SU-DHL-6 (cell line): ENCODE measurements around the gene RGS7.

Experiments
- H2AFZ ChIP-seq: fragments of 200-600 bp; sonication (generic); 2 replicates; pipeline ENCODE4 v1.6.1; 2014; ENCODE audit warnings: low read depth, mild to moderate bottlenecking, moderate library complexity, mixed read lengths, antibody characterized with exemption, low read length; ENCODE audit not compliant: severe bottlenecking
- H3F3A ChIP-seq: fragments of 200-600 bp; shearing (Covaris generic); 2 replicates; pipeline ENCODE4 v1.6.0; 2016; ENCODE audit warnings: antibody characterized with exemption, mild to moderate bottlenecking; ENCODE audit not compliant: insufficient read depth
- H3K27ac ChIP-seq: fragments of 200-600 bp; sonication (generic); 2 replicates; pipeline ENCODE4 v1.5.1; 2016; ENCODE audit warnings: low read depth, mild to moderate bottlenecking, low read length, moderate library complexity, mixed read lengths
- H3K27me3 ChIP-seq: fragments of 200-600 bp; sonication (generic), shearing (Covaris generic); 2 replicates; pipeline ENCODE4 v1.6.0; 2014; ENCODE audit warnings: mild to moderate bottlenecking, low read length
- H3K36me3 ChIP-seq: fragments of 200-600 bp; sonication (generic); 2 replicates; pipeline ENCODE4 v1.6.1; 2014; ENCODE audit warnings: mild to moderate bottlenecking, low read length, mixed read lengths
- H3K4me2 ChIP-seq: fragments of 300-600, 200-600 bp; shearing (Covaris generic), sonication (generic); 2 replicates; pipeline ENCODE4 v1.6.0; 2014; ENCODE audit warnings: low read length, low read depth, mild to moderate bottlenecking; ENCODE audit not compliant: poor library complexity, severe bottlenecking
- H3K4me3 ChIP-seq: fragments of 200-600 bp; sonication (generic); 2 replicates; pipeline ENCODE4 v1.5.1; 2014; ENCODE audit warnings: antibody characterized with exemption, low read length, mild to moderate bottlenecking, mixed read lengths; ENCODE audit not compliant: insufficient read depth, poor library complexity, severe bottlenecking
- H3K79me2 ChIP-seq: fragments of 200-600 bp; sonication (generic); 2 replicates; pipeline ENCODE4 v1.6.1; 2014; ENCODE audit warnings: mild to moderate bottlenecking, low read length, moderate library complexity; ENCODE audit not compliant: insufficient read depth
- H3K9ac ChIP-seq: fragments of 200-600 bp; sonication (generic); 2 replicates; pipeline ENCODE4 v1.7.0; 2014; ENCODE audit warnings: mild to moderate bottlenecking, low read length
- H3K9me2 ChIP-seq: fragments of 200-600 bp; sonication (generic); replicated peaks from 2 replicates; pipeline ENCODE4 v1.6.1; 2014; ENCODE audit warnings: low read length; ENCODE audit not compliant: insufficient read depth
- H3K9me3 ChIP-seq: fragments of 200-600 bp; sonication (generic); 2 replicates; pipeline ENCODE4 v1.6.1; 2014; ENCODE audit warnings: low read length, mixed read lengths; ENCODE audit not compliant: insufficient read depth
- H4K20me1 ChIP-seq: fragments of 200-600 bp; sonication (generic); 2 replicates; pipeline ENCODE4 v1.6.1; 2014; ENCODE audit warnings: low read depth, mild to moderate bottlenecking, antibody characterized with exemption, low read length, moderate library complexity, mixed read lengths
- EZH2phosphoT487 ChIP-seq: fragments of 200-600 bp; sonication (generic), shearing (Covaris generic); conservative IDR thresholded peaks from 2 replicates; pipeline ENCODE4 v1.6.1; 2018; ENCODE audit warnings: mild to moderate bottlenecking, antibody characterized with exemption, low read length, moderate library complexity, mixed read lengths
- TF ChIP-seq, protein P1 (sequence below): fragments of 200-600 bp; sonication (generic); IDR thresholded peaks from one replicate; pipeline ENCODE4 v1.5.1; 2017; ENCODE audit warnings: antibody characterized with exemption, mild to moderate bottlenecking, low read length, moderate library complexity; ENCODE audit not compliant: insufficient read depth, poor library complexity, severe bottlenecking

Gene RGS7

DNA sequence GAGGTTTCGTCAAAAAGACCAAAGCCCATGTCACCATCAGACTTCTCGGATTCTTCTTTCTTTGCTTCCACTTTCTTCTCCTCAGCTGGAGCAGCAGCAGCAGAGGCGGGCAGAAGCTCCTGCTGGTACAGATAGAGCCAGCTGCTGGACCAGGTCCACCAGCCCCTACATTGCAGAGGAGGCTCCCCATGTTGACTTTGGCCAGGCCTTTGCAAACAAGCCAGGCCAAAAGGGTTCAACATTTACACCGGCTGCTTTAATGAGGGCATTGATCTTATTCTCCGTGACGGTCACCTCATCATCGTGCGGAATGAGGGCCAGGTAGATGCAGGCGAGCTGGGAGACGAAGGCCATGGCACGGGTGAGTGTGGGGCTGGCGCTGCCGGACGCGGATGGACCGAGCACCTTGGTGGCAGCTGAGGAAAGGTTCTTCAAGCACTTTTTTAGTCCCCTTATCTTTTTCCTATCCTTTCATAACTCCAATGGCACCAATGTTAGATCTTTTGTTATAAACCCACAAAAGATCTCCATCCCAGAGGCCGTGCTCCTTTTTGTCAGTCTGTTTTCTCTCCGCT lies 358.5 kb downstream of the RGS7 start:
- Histone ChIP-seq H3K9me2 (no peaks in the 10 kb centered on the region), H2AFZ (no peak overlapping the region), H3K9ac (no peak overlapping the region), H4K20me1 (no peaks in the 10 kb centered on the region), H3K27ac (no peak overlapping the region), H3K27me3 (no peaks in the 10 kb centered on the region), H3K4me3 (no peak overlapping the region), H3K36me3 (no peaks in the 10 kb centered on the region), H3K4me2 (no peak overlapping the region), H3F3A (no peaks in the 10 kb centered on the region), H3K79me2 (no peaks in the 10 kb centered on the region), H3K9me3 (no peaks in the 10 kb centered on the region)
- TF ChIP-seq EZH2phosphoT487: no peak
- TF ChIP-seq, protein P1, sequence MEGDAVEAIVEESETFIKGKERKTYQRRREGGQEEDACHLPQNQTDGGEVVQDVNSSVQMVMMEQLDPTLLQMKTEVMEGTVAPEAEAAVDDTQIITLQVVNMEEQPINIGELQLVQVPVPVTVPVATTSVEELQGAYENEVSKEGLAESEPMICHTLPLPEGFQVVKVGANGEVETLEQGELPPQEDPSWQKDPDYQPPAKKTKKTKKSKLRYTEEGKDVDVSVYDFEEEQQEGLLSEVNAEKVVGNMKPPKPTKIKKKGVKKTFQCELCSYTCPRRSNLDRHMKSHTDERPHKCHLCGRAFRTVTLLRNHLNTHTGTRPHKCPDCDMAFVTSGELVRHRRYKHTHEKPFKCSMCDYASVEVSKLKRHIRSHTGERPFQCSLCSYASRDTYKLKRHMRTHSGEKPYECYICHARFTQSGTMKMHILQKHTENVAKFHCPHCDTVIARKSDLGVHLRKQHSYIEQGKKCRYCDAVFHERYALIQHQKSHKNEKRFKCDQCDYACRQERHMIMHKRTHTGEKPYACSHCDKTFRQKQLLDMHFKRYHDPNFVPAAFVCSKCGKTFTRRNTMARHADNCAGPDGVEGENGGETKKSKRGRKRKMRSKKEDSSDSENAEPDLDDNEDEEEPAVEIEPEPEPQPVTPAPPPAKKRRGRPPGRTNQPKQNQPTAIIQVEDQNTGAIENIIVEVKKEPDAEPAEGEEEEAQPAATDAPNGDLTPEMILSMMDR: no peak

DNA sequence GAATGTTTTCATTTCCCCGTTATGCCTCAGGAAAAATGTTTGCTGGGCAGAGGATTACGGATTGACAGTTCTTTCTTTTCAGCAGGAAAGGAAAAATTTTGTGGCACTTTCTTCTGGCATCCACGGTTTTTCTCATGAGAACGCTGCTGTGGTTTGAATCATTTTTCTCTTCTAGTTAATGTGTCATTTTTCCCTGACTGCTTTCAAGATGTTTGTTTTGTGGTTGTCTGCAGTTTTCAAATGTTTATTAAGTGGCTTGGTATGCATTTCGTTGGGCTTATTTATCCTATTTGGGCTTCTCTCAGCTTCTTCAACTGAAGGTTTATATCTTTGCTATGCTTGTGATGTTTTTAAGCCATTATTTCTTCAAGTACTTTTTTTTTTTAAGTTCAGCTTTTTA lies 359.0 kb downstream of the RGS7 start:
- no peak overlapping the region for H3K4me3 ChIP-seq
- no peaks in the 10 kb centered on the region for H3F3A ChIP-seq
- no peaks in the 10 kb centered on the region for H3K27me3 ChIP-seq
- no peak overlapping the region for H3K9ac ChIP-seq
- no peak overlapping the region for H2AFZ ChIP-seq
- H3K79me2 ChIP-seq: no peaks in the 10 kb centered on the region
- TF ChIP-seq EZH2phosphoT487: no peak
- TF ChIP-seq, protein P1: no peak
- H3K36me3 ChIP-seq: no peaks in the 10 kb centered on the region
- H3K27ac ChIP-seq: no peak overlapping the region
- no peaks in the 10 kb centered on the region for H4K20me1 ChIP-seq
- H3K9me3 ChIP-seq: no peaks in the 10 kb centered on the region
- H3K4me2 ChIP-seq: no peak overlapping the region
- no peaks in the 10 kb centered on the region for H3K9me2 ChIP-seq

GRCh38 chr1:240993004-240993403 lies 364.0 kb downstream of the RGS7 start:
- no peak for TF ChIP-seq EZH2phosphoT487
- Histone ChIP-seq H3K27me3 (no peaks in the 10 kb centered on the region), H3K79me2 (no peaks in the 10 kb centered on the region), H4K20me1 (no peaks in the 10 kb centered on the region), H3K27ac (no peak overlapping the region), H3K9me2 (no peaks in the 10 kb centered on the region), H3K36me3 (no peaks in the 10 kb centered on the region), H3K9me3 (no peaks in the 10 kb centered on the region), H3K4me2 (no peak overlapping the region), H3K9ac (no peak overlapping the region), H3F3A (no peaks in the 10 kb centered on the region), H2AFZ (no peak overlapping the region), H3K4me3 (no peak overlapping the region)

DNA sequence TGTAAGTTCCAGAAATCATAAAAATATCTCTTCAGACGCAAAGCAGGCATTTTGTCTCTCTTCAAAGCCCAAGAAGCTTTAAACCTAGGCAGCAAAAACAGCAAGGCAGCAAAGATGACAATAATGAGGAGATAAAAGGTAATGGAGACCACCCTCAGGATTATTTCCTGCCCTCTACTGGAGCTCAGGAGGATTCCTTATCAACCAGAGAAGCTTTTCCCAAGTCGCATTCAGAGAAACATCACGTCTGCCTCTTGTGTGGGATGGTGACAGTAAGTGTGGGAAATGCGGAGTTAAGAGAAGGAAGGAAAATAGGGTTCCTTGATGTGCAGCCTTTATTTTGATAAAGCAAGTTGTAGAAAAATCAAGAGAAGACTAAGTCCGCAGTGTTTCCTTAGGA lies 365.8 kb downstream of the RGS7 start:
- Histone ChIP-seq H3K27me3 (no peaks in the 10 kb centered on the region), H3K9ac (no peak overlapping the region), H2AFZ (no peak overlapping the region), H3K4me2 (no peak overlapping the region), H3K9me2 (no peaks in the 10 kb centered on the region), H3K9me3 (no peaks in the 10 kb centered on the region), H3K79me2 (no peaks in the 10 kb centered on the region), H3F3A (no peaks in the 10 kb centered on the region), H3K27ac (no peak overlapping the region), H4K20me1 (no peaks in the 10 kb centered on the region), H3K4me3 (no peak overlapping the region), H3K36me3 (no peaks in the 10 kb centered on the region)
- TF ChIP-seq, protein P1: no peak
- no peak for TF ChIP-seq EZH2phosphoT487
